GM18508 (cell line): ENCODE results near the gene DMXL1.

ENCODE experiments used
- ATAC-seq: cut with Tn5 transposase; IDR thresholded peaks from one replicate; pipeline ENCODE4 v1.9.1; 2021; ENCODE audit warnings: moderate number of reproducible peaks; ENCODE audit not compliant: insufficient read depth, unreplicated experiment

Gene DMXL1

GRCh38 chr5:119285070-119285916, 214.4 kb downstream of the DMXL1 start:
- no peak for ATAC-seq

- ATAC-seq = no peak
Measured at GRCh38 chr5:119286511-119287488, 215.9 kb downstream of the DMXL1 start.

- ATAC-seq = peak; percentile 40
Measured at GRCh38 chr5:119287547-119288111, 216.7 kb downstream of the DMXL1 start.

- no peak for ATAC-seq
Measured at GRCh38 chr5:119288379-119289033, 217.6 kb downstream of the DMXL1 start.

GRCh38 chr5:119289438-119290044, 218.7 kb downstream of the DMXL1 start:
- ATAC-seq = no peak

GRCh38 chr5:119290161-119290569, 219.3 kb downstream of the DMXL1 start:
- ATAC-seq = peak; percentile 85

- no peak for ATAC-seq
Measured at GRCh38 chr5:119290607-119291006, 219.7 kb downstream of the DMXL1 start.

- ATAC-seq = no peak
Measured at GRCh38 chr5:119291056-119291455, 220.2 kb downstream of the DMXL1 start.

- ATAC-seq = no peak
Measured at GRCh38 chr5:119291877-119292276, 221.0 kb downstream of the DMXL1 start.

GRCh38 chr5:119292701-119293515, 222.0 kb downstream of the DMXL1 start:
- ATAC-seq = no peak

GRCh38 chr5:119293516-119293829, 222.6 kb downstream of the DMXL1 start:
- ATAC-seq = no peak
